ENCODE results near the gene NYNRIN. TPM values are rescaled to one million over a fixed set of nuclear protein-coding genes. Genes with fewer than 3 reads are reported as not detected.

Gene NYNRIN
- total RNA-seq, 1 donor from 2014 or later: 8.0 TPM

- Histone ChIP-seq H3K27ac (replicated peaks) (no peak overlapping the region), H3K27me3 (ENCODE audit: low read depth) (no peaks in the 10 kb centered on the region), H3K4me1 (peaks cover 20% of the 10 kb centered on the region), H3K36me3 (peaks cover 36% of the 10 kb centered on the region), H3K4me3 (no peak overlapping the region), H3K9me3 (replicated peaks) (no peaks in the 10 kb centered on the region)
- intact Hi-C loops (cut with micrococcal nuclease): no loop called here
- TF ChIP-seq CTCF (IDR thresholded peaks at IDR 0.05; ENCODE audit: borderline replicate concordance): no peak
- DNase-seq: no peak
Measured at GRCh38 chr14:24415421-24416253, 16.8 kb downstream of the NYNRIN start.

GRCh38 chr14:24416254-24416931 lies 17.6 kb downstream of the NYNRIN start:
- no peak for DNase-seq
- no peak overlapping the region for H3K27ac ChIP-seq (replicated peaks)
- H3K4me1 ChIP-seq: peaks cover 20% of the 10 kb centered on the region
- H3K9me3 ChIP-seq (replicated peaks): no peaks in the 10 kb centered on the region
- H3K36me3 ChIP-seq: peaks cover 31% of the 10 kb centered on the region
- H3K4me3 ChIP-seq: no peak overlapping the region
- intact Hi-C loops (cut with micrococcal nuclease): no loop called here
- no peaks in the 10 kb centered on the region for H3K27me3 ChIP-seq (ENCODE audit: low read depth)
- no peak for TF ChIP-seq CTCF (IDR thresholded peaks at IDR 0.05; ENCODE audit: borderline replicate concordance)

GRCh38 chr14:24416932-24417619 lies 18.3 kb downstream of the NYNRIN start:
- TF ChIP-seq CTCF (IDR thresholded peaks at IDR 0.05; ENCODE audit: borderline replicate concordance): no peak
- Histone ChIP-seq H3K27ac (replicated peaks) (no peak overlapping the region), H3K27me3 (ENCODE audit: low read depth) (no peaks in the 10 kb centered on the region), H3K9me3 (replicated peaks) (no peaks in the 10 kb centered on the region), H3K36me3 (peaks cover 26% of the 10 kb centered on the region), H3K4me3 (no peak overlapping the region), H3K4me1 (peaks cover 17% of the 10 kb centered on the region)
- no peak for DNase-seq
- intact Hi-C loops (cut with micrococcal nuclease): no loop called here

- no peak overlapping the region for H3K27ac ChIP-seq (replicated peaks)
- TF ChIP-seq CTCF (IDR thresholded peaks at IDR 0.05; ENCODE audit: borderline replicate concordance): no peak
- peaks cover 26% of the 10 kb centered on the region for H3K36me3 ChIP-seq
- no peaks in the 10 kb centered on the region for H3K9me3 ChIP-seq (replicated peaks)
- H3K4me1 ChIP-seq: peaks cover 16% of the 10 kb centered on the region
- H3K4me3 ChIP-seq: no peak overlapping the region
- intact Hi-C loops (cut with micrococcal nuclease): no loop called here
- H3K27me3 ChIP-seq (ENCODE audit: low read depth): no peaks in the 10 kb centered on the region
- DNase-seq: no peak
Measured at GRCh38 chr14:24417832-24418491, 19.2 kb downstream of the NYNRIN start.

GRCh38 chr14:24418492-24418873 lies 19.7 kb downstream of the NYNRIN start:
- TF ChIP-seq CTCF (IDR thresholded peaks at IDR 0.05; ENCODE audit: borderline replicate concordance): no peak
- no peak for DNase-seq
- intact Hi-C loops (cut with micrococcal nuclease): no loop called here
- H3K9me3 ChIP-seq (replicated peaks): no peaks in the 10 kb centered on the region
- H3K4me3 ChIP-seq: no peak overlapping the region
- H3K36me3 ChIP-seq: peaks cover 23% of the 10 kb centered on the region
- H3K27me3 ChIP-seq (ENCODE audit: low read depth): no peaks in the 10 kb centered on the region
- no peak overlapping the region for H3K27ac ChIP-seq (replicated peaks)
- H3K4me1 ChIP-seq: peaks cover 16% of the 10 kb centered on the region
